ENCODE data around the gene FSTL4.
A peak's percentile ranks its signal among the peaks of the same experiment; 100 is the strongest.

FSTL4 gene

GRCh38 chr5:133314086-133314485 is 298.3 kb downstream of the FSTL4 start:
- no peak for DNase-seq

- no peak for DNase-seq
Measured at GRCh38 chr5:133311176-133311575, 301.2 kb downstream of the FSTL4 start.

- DNase-seq: no peak
Measured at GRCh38 chr5:133309984-133310621, 302.2 kb downstream of the FSTL4 start.

- no peak for DNase-seq
Measured at GRCh38 chr5:133309166-133309795, 303.1 kb downstream of the FSTL4 start.

GRCh38 chr5:133307275-133307674 is 305.1 kb downstream of the FSTL4 start:
- peak; percentile 3 for DNase-seq

- DNase-seq: no peak
Measured at GRCh38 chr5:133304707-133305216, 307.6 kb downstream of the FSTL4 start.

GRCh38 chr5:133304178-133304577 is 308.2 kb downstream of the FSTL4 start:
- DNase-seq: no peak

- DNase-seq: no peak
Measured at GRCh38 chr5:133303298-133303697, 309.0 kb downstream of the FSTL4 start.

- no peak for DNase-seq
Measured at GRCh38 chr5:133299728-133300127, 312.6 kb downstream of the FSTL4 start.

- no peak for DNase-seq
Measured at GRCh38 chr5:133299021-133299420, 313.3 kb downstream of the FSTL4 start.

GRCh38 chr5:133298447-133298846 is 313.9 kb downstream of the FSTL4 start:
- DNase-seq: no peak

- no peak for DNase-seq
Measured at GRCh38 chr5:133297293-133297692, 315.0 kb downstream of the FSTL4 start.

GRCh38 chr5:133296624-133297023 is 315.7 kb downstream of the FSTL4 start:
- DNase-seq: no peak

- no peak for DNase-seq
Measured at GRCh38 chr5:133295520-133295919, 316.8 kb downstream of the FSTL4 start.

GRCh38 chr5:133294380-133294779 is 318.0 kb downstream of the FSTL4 start:
- DNase-seq: no peak

- DNase-seq: no peak
Measured at GRCh38 chr5:133293960-133294359, 318.4 kb downstream of the FSTL4 start.

- DNase-seq: no peak
Measured at GRCh38 chr5:133292300-133292699, 320.0 kb downstream of the FSTL4 start.

GRCh38 chr5:133291524-133291923 is 320.8 kb downstream of the FSTL4 start:
- no peak for DNase-seq

- DNase-seq: no peak
Measured at GRCh38 chr5:133290669-133291240, 321.6 kb downstream of the FSTL4 start.

GRCh38 chr5:133289686-133290367 is 322.5 kb downstream of the FSTL4 start:
- no peak for DNase-seq

- DNase-seq: peak; percentile 14
Measured at GRCh38 chr5:133287500-133287899, 324.8 kb downstream of the FSTL4 start.

GRCh38 chr5:133286483-133286882 is 325.9 kb downstream of the FSTL4 start:
- DNase-seq: no peak

GRCh38 chr5:133285583-133286021 is 326.7 kb downstream of the FSTL4 start:
- DNase-seq: peak; percentile 61

- no peak for DNase-seq
Measured at GRCh38 chr5:133284306-133284705, 328.0 kb downstream of the FSTL4 start.
